ENCODE results near the gene DNAJC11.
"Not testable (repeated sequence)": the region's sequence is repeated elsewhere in the genome, so short reads cannot be mapped to it uniquely, and the experiment has no call there.

DNAJC11 gene

GRCh38 chr1:6695868-6696267 is 5.7 kb downstream of the DNAJC11 start:
- no peak for DNase-seq

GRCh38 chr1:6694121-6694713 is 7.4 kb downstream of the DNAJC11 start:
- no peak for DNase-seq

GRCh38 chr1:6692956-6693355 is 8.7 kb downstream of the DNAJC11 start:
- DNase-seq, result no peak

DNA sequence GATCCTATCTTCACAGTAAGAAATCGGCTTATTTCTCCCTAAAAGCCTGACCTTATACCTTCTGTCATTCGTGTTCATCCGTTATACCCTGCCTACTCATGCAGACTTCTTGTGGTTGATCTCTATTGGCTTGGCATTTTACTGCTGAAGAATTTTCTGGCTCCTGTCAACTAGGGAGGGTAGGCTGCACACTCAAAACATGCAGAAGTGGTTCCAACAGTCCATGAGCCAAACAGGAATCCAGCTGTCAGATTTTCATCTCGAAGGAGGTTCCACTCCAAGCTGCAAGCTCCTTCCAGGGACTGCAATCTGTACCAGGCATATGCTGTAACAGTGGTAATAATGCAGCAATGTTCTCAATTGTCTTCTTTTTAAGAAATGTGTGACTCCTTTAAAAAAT is 10.1 kb downstream of the DNAJC11 start:
- DNase-seq, result no peak

- no peak for DNase-seq
Observed at GRCh38 chr1:6690186-6690585, 11.4 kb downstream of the DNAJC11 start.

DNA sequence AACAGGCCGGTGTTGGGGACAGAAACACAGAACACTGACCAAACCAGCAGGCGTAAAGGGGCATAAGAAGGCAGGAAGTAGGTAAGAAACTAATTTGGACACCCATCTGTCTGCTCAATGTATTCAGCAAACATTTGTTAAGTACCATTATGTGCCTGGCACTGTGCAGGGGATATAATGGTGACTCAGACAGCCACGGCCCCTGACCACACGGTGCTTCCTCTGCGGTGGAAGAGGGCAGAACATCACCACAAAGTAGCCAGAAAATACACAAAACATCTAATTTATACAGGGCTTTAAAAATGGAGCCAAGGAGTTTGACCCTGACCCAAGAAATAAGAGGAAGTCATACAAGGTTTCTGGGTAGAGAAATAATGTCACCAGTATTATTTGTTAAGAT is 12.9 kb downstream of the DNAJC11 start:
- no peak for DNase-seq

DNA sequence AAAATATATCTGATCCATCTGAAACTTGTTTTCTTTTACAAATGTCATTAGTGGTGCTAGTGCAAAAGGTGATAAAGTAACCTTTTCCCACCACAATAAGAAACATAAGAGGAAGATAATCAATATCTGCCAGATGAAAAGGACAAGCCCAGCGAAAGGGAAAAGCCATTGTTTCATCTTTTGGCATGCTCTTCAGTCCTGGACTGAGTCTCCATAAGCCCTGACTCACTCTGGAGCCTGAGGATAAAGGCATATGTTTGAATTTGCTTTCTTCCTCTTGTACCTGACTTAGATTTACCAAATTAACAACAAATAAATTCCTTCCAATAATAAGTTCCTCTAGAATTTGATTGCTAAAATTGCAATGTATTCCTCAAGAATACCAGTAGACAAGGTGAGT is 13.6 kb downstream of the DNAJC11 start:
- DNase-seq, result no peak

- DNase-seq, result no peak
Observed at GRCh38 chr1:6686294-6686693, 15.3 kb downstream of the DNAJC11 start.

DNA sequence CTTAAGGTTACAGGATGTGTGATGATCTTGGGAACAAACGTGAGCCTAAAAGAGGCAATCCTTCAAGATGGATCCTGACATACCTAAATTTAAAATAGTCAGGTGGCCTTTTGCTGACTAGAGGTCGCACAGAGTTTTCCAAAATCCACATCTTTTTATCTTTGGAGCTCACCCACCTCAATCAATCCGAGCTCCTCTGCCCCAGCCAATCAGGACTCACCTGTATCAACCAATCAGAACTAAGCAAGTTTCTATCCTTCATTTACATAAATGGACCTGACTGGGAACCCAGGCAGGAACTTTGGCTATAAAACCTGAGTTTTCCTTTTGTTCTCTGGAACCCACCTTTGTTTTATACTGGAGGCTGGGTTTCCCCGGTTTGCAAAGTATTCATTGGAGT is 16.2 kb downstream of the DNAJC11 start:
- DNase-seq, result no peak

DNA sequence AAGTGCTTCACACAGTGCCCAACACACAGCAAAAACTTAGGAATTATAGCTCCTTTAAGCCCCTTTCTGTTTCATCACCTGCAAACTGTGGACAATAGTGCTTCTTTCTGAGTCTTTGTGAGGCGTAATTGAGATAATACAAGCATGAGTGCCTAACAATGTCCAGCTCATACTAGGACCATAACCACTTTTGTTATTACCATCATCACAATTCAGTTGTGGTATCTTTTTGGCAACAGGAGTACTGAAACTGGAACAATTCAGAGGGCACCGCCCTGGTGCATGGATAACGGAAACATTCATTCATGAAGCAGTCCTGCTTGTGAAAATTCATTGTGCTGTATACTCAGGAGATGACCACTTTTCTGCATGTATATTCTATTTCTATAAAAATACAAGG is 18.2 kb downstream of the DNAJC11 start:
- DNase-seq, result no peak

DNA sequence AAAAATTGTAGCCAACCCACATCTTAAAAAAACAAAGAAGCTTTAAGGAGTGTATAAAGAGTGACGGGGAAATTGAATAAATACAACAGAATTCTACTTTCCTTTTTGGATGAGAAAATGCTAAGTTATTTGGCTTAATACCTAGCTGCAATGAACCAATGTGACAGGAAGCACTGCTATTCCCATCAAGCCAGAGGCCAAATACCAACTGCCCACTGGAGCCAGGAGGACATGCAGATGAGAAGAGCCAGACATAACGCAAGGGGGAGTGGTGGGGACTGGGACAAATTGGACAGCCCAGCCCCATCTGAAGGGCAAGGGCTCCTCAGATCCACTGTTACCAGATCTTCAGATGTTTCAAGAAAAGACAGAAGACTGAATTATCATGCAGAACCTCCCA is 25.7 kb downstream of the DNAJC11 start:
- no peak for DNase-seq

DNA sequence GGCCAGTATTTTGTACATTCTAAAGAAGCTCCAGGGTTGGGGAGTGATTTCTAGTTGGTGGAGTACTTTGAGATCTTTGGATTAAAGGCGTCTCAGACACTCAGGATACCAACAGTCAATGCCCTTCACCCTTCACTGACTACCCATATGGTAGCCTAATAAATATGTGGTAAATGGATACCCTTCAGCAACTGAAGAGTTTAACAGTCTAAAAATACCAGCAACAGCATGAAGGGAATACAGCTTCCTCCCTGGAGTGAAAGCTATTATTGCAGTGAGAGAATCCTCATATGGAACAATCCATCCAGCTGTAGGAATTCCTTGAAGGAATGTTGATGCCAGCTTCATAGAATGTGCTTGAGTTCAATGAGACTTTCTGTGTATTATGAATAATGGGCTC is 26.8 kb downstream of the DNAJC11 start:
- DNase-seq, result no peak

- DNase-seq, result no peak
Observed at GRCh38 chr1:6673816-6674398, 27.7 kb downstream of the DNAJC11 start.

- no peak for DNase-seq
Observed at GRCh38 chr1:6672558-6672957, 29.1 kb downstream of the DNAJC11 start.

GRCh38 chr1:6668503-6668902 is 33.1 kb downstream of the DNAJC11 start:
- no peak for DNase-seq

DNA sequence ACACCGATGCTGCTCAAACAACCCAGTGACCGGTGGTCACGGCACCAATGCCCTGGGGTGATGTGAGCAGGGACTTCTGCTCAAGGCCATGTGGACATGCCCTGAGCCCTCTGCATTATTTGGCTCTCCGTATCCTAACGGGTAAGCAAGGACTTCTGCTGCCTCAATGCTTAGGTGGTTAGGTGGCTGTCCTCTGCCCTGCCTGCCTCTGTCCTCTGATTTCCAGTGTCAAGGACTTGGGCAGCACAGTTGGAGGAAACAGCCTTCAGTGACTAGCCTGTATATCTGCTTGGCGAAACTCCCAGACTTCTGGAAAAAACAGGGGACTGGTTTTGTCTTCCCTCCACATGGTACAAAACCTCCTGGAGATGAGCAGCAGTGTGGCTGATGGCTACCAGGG is 34.5 kb downstream of the DNAJC11 start:
- no peak for DNase-seq

DNA sequence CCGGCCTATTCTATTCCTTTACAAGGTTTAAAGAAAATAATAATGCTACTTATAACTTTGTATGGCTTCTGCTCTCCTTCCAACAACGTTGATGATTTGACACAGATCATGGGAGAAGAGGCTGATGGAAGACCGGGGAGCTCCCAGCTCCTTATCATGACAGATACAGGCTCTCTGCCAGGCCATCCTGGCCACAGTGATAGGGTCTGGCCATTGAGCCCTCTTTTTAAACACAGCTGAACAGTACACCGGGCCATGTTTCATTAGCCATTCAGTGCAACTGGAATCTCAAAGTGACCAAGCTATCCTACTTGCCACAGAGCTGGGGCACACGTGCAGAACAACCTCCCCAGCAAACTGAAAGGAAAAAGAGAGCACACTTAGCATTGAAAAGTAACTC is 34.9 kb downstream of the DNAJC11 start:
- DNase-seq, result no peak

DNA sequence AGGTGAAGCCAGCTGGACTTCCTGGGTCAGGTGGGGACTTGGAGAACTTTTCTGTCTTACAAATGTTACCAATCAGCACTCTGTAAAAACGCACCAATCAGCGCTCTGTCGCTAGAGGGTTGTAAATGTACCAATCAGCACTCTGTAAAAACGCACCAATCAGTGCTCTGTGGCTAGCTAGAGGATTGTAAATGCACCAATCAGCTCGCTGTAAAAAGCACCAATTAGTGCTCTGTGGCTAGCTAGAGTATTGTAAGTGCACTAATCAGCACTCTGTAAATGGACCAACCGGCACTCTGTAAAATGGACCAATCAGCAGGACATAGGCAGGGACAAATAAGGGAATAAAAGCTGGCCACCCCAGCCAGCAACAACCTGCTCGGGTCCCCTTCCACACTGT is 39.1 kb downstream of the DNAJC11 start:
- DNase-seq, result not testable (repeated sequence)

DNA sequence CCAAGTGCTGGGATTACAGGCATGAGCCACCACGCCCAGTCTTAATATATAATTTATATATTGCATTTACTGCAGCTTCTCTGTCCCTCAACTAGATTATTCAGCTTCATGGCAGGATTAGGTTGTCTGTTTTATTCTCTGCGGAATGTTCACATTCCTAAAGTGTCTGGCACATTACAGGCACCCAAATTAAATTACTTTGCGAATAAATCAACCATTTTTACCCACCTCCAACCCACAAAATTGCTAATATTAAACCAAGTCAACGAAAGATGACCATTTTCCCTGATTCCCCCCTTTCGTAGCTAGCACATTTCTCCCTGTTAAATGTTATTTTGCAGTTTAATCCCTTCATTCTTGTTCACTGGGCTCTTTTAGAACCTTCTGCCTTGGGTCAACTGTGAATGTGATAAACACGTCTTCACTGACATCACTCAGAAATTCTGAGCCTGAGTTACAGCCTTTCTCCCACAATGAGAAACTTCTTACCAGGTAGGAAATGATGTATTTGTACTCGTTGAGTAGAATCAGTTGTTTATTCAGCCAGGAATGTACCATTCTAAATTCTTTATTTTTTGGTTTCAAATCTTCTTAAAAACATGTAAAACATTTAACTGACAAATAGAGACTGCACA is 41.1 kb downstream of the DNAJC11 start:
- DNase-seq, result no peak

DNA sequence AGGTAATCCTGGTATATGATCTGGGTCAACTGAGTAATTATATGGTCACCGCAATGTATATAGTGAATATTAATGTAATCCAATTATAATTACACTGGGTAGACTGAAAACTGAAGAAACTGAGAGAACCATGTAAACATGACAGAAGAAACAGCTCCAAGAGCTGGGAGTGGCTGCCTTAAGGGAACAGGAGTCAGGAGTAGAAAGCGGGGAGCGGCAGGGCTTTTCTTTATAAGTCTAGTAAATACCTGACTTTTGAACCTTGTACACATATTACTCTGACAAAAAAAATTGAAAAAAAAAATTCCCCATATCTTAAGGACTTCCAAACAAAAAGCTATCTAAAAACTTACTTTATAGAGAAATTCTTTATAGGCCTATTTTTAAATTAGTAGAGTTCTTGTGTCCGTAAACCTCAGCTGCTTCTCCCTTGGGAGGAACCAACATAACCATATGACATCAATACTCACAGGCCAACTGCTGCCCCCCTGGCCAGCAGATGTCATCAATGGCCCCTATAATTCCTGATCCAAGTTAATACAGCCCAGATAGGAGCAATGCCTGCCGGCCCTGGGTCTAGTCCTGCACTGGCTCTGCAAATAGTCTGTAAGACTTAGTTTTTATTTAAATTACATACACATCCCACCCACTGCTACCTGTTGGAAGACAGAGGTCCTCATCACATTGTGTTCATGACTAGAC is 43.1 kb downstream of the DNAJC11 start:
- DNase-seq, result no peak

- no peak for DNase-seq
Observed at GRCh38 chr1:6657138-6657537, 44.5 kb downstream of the DNAJC11 start.

DNA sequence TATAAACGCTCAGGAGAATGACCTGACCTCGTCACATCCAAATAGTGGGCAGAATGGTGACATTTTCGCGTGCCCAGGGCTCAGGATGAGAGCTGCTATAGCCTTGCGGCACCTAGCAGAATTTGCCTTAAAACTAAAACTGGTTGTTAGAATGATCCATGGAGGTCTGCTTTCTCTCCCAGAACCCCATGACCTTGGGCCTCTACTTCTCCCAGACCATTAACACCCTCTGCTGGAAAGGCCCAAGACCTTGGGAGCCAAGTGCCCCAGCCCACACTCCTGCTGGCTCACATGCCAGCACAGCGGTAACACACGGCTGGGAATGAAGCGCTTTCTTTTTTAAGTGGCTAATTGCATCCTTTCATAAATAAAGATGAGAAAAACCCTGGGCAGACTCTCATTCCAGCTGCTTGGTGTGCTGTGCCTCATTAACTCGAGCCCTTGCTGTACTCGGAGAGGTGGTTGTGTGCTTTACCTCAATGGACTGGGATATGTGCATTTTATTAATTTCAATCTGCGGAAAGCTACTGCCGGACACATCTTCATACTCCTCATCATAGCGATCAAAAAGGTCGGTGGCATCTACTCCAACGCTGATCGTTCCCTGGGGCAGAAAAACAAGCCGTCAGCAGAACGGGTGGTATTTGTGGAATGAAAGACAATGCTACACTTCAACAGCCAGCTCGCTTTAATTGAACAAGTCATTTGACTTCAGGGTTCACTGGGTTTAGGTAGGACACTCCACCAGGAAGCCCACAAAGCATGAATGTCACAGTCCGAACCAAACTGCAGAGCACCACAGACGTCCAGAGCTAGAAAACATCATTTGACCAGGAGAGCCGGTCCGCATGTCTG is 48.0 kb downstream of the DNAJC11 start:
- DNase-seq, result peak; percentile 21 to 22

DNA sequence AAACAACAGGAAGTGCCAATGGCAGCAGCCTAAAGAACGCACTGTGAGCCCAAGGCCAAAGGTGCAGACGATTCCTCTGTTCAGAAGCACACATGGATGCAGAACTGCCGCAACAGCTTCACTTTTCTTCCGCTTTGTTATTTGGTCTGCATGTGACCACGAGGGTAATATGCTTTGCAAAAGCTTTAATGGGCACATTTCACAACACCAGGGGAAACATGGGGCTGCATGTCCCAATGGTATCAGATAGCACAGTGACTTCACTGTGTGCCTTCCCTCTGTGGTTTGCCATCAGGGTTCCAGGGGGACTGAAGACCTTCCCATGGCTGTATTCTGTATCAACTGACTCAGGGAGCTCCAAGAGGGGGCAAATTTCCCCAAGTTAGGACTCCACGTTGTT is 48.6 kb downstream of the DNAJC11 start:
- no peak for DNase-seq
